OCI-LY3 (cell line): ENCODE results near the gene BZW1.

Experiments
- H2AFZ ChIP-seq: fragments of 200-600, 300-600 bp; shearing (Covaris generic); 2 replicates; pipeline ENCODE4 v1.6.0; 2014; ENCODE audit warnings: antibody characterized with exemption, low read depth, low read length
- H3K27ac ChIP-seq: fragments of 200-600, 300-600 bp; sonication (generic); 2 replicates; pipeline ENCODE4 v1.5.1; 2014; ENCODE audit warnings: mild to moderate bottlenecking, low read length, moderate library complexity, mixed read lengths
- H3K27me3 ChIP-seq: fragments of 200-600, 300-600 bp; sonication (generic); 2 replicates; pipeline ENCODE4 v1.6.1; 2014; ENCODE audit warnings: low read depth, low read length, mixed read lengths
- H3K36me3 ChIP-seq: fragments of 200-600, 300-600 bp; sonication (generic); replicated peaks from 2 replicates; pipeline ENCODE3; 2014; ENCODE audit warnings: low read depth, low read length, mixed read lengths
- H3K4me1 ChIP-seq: fragments of 300-600, 200-600 bp; sonication (generic); 2 replicates; pipeline ENCODE4 v1.6.1; 2014; ENCODE audit warnings: low read length, mixed read lengths
- H3K4me2 ChIP-seq: fragments of 200-600, 300-600 bp; sonication (generic); 2 replicates; pipeline ENCODE4 v1.6.1; 2014; ENCODE audit warnings: low read length, mixed read lengths
- H3K4me3 ChIP-seq: fragments of 300-600, 200-600 bp; sonication (generic); 2 replicates; pipeline ENCODE4 v1.5.1; 2014; ENCODE audit warnings: antibody characterized with exemption, mild to moderate bottlenecking, low read length, moderate library complexity
- H3K79me2 ChIP-seq: fragments of 300-600, 200-600 bp; shearing (Covaris generic); 2 replicates; pipeline ENCODE4 v1.6.1; 2014; ENCODE audit warnings: mild to moderate bottlenecking, low read length, mixed read lengths
- H3K9ac ChIP-seq: fragments of 300-600, 200-600 bp; shearing (Covaris generic); 2 replicates; pipeline ENCODE4 v1.6.0; 2014; ENCODE audit warnings: mild to moderate bottlenecking, low read length, moderate library complexity
- H3K9me3 ChIP-seq: fragments of 200-600, 300-600 bp; shearing (Covaris generic); 2 replicates; pipeline ENCODE4 v1.6.1; 2014; ENCODE audit warnings: low read length, mixed read lengths; ENCODE audit not compliant: insufficient read depth
- H4K20me1 ChIP-seq: fragments of 200-600, 300-600 bp; sonication (generic); 2 replicates; pipeline ENCODE4 v1.6.1; 2016; ENCODE audit warnings: low read length, mixed read lengths; ENCODE audit not compliant: insufficient read depth
- CTCF ChIP-seq: fragments of 200-600, 300-600 bp; sonication (generic); IDR thresholded peaks from 2 replicates; pipeline ENCODE4 v1.5.1; 2014; ENCODE audit warnings: antibody characterized with exemption, low read length, low read depth
- EZH2phosphoT487 ChIP-seq: fragments of 200-600 bp; shearing (Covaris generic); IDR thresholded peaks from 2 replicates; pipeline ENCODE4 v1.6.1; 2018; ENCODE audit warnings: antibody characterized with exemption, mixed run types, low read depth

Gene BZW1

GRCh38 chr2:200788121-200788718 is 23.5 kb upstream of the BZW1 start:
- H3K4me2 ChIP-seq: no peak overlapping the region
- H3K36me3 ChIP-seq: no peaks in the 10 kb centered on the region
- H3K27ac ChIP-seq: no peak overlapping the region
- peaks cover 2% of the 10 kb centered on the region; the same call in 1 of the 2 replicates for H3K27me3 ChIP-seq
- no peaks in the 10 kb centered on the region for H3K9me3 ChIP-seq
- no peak overlapping the region for H2AFZ ChIP-seq
- no peak overlapping the region for H3K9ac ChIP-seq
- no peak overlapping the region for H3K4me3 ChIP-seq
- H3K4me1 ChIP-seq: no peaks in the 10 kb centered on the region
- no peaks in the 10 kb centered on the region for H4K20me1 ChIP-seq
- TF ChIP-seq EZH2phosphoT487 (no peak), CTCF (no peak)
- H3K79me2 ChIP-seq: no peaks in the 10 kb centered on the region

GRCh38 chr2:200790185-200790584 is 21.5 kb upstream of the BZW1 start:
- H3K27me3 ChIP-seq: 0 out of 2 replicates have a peak, but pooled peaks cover 2% of the 10 kb centered on the region
- no peaks in the 10 kb centered on the region for H3K79me2 ChIP-seq
- no peaks in the 10 kb centered on the region for H3K9me3 ChIP-seq
- no peaks in the 10 kb centered on the region for H4K20me1 ChIP-seq
- no peaks in the 10 kb centered on the region for H3K4me1 ChIP-seq
- no peaks in the 10 kb centered on the region for H3K36me3 ChIP-seq
- no peak overlapping the region for H3K27ac ChIP-seq
- H2AFZ ChIP-seq: no peak overlapping the region
- H3K4me2 ChIP-seq: no peak overlapping the region
- no peak overlapping the region for H3K4me3 ChIP-seq
- TF ChIP-seq CTCF (no peak), EZH2phosphoT487 (no peak)
- H3K9ac ChIP-seq: no peak overlapping the region

GRCh38 chr2:200791905-200792304 is 19.8 kb upstream of the BZW1 start:
- Histone ChIP-seq H4K20me1 (no peaks in the 10 kb centered on the region), H3K4me1 (no peaks in the 10 kb centered on the region), H3K4me3 (no peak overlapping the region), H3K9me3 (no peaks in the 10 kb centered on the region), H3K27ac (no peak overlapping the region), H3K79me2 (no peaks in the 10 kb centered on the region), H3K27me3 (0 out of 2 replicates have a peak, but pooled peaks cover 2% of the 10 kb centered on the region), H3K4me2 (no peak overlapping the region), H2AFZ (no peak overlapping the region), H3K36me3 (no peaks in the 10 kb centered on the region), H3K9ac (no peak overlapping the region)
- TF ChIP-seq CTCF: no peak

GRCh38 chr2:200794143-200794542 is 17.6 kb upstream of the BZW1 start:
- no peaks in the 10 kb centered on the region for H4K20me1 ChIP-seq
- H3K4me1 ChIP-seq: no peaks in the 10 kb centered on the region
- H3K9ac ChIP-seq: no peak overlapping the region
- H3K79me2 ChIP-seq: no peaks in the 10 kb centered on the region
- H3K9me3 ChIP-seq: no peaks in the 10 kb centered on the region
- H3K27ac ChIP-seq: no peak overlapping the region
- no peak overlapping the region for H3K4me3 ChIP-seq
- TF ChIP-seq EZH2phosphoT487: no peak
- TF ChIP-seq CTCF: no peak
- H3K36me3 ChIP-seq: no peaks in the 10 kb centered on the region
- H2AFZ ChIP-seq: no peak overlapping the region
- 0 out of 2 replicates have a peak, but pooled peaks cover 2% of the 10 kb centered on the region for H3K27me3 ChIP-seq
- H3K4me2 ChIP-seq: no peak overlapping the region
